Fibroblast of lung (primary cell): ENCODE results near the gene TTC14. TPM values are rescaled to one million over a fixed set of nuclear protein-coding genes. Genes with fewer than 3 reads are reported as not detected.
"Not testable (repeated sequence)": the region's sequence is repeated elsewhere in the genome, so short reads cannot be mapped to it uniquely, and the experiment has no call there.

ENCODE experiments used
- DNase-seq, 2 donors: peaks; one replicate each; pipeline versions ENCODE4 v3.0.0 to v3.0.0-alpha.2; 2010; ENCODE audit warnings: low read depth in 2 of 2
- H2AFZ ChIP-seq: 2 replicates; pipeline ENCODE4 v1.5.1; 2012; ENCODE audit warnings: low read length, control low read depth, inconsistent platforms
- H3K27ac ChIP-seq: 2 replicates; pipeline ENCODE4 v1.5.1; 2011; ENCODE audit warnings: low read length, control low read depth; ENCODE audit not compliant: insufficient read depth
- H3K27me3 ChIP-seq: 2 replicates; pipeline ENCODE4 v1.5.1; 2011; ENCODE audit warnings: mild to moderate bottlenecking, low read length; ENCODE audit not compliant: control insufficient read depth, insufficient read depth
- H3K36me3 ChIP-seq: 2 replicates; pipeline ENCODE4 v1.5.1; 2011; ENCODE audit warnings: low read length; ENCODE audit not compliant: control insufficient read depth, insufficient read depth
- H3K4me1 ChIP-seq: 2 replicates; pipeline ENCODE4 v1.5.1; 2011; ENCODE audit warnings: low read length; ENCODE audit not compliant: control insufficient read depth, insufficient read depth; ENCODE audit errors: extremely low read depth
- H3K4me2 ChIP-seq: 2 replicates; pipeline ENCODE4 v1.5.1; 2011; ENCODE audit warnings: low read length, control low read depth; ENCODE audit not compliant: insufficient read depth; ENCODE audit errors: extremely low read depth
- H3K4me3 ChIP-seq, 4 experiments: fragments of 200-600 bp in 1 of 4; sonication (generic) in 1 of 4; replicated peaks in 1 of 4; 2 replicates each; pipeline ENCODE4 v1.5.1; 2011 to 2016; ENCODE audit warnings: low read length in 4 of 4, low read depth in 3 of 4, mild to moderate bottlenecking in 3 of 4, control low read depth in 2 of 4, inconsistent platforms in 1 of 4, mixed read lengths in 1 of 4; ENCODE audit not compliant: insufficient read depth in 1 of 4; ENCODE audit errors: control extremely low read depth in 1 of 4
- H3K79me2 ChIP-seq: 2 replicates; pipeline ENCODE4 v1.5.1; 2012; ENCODE audit warnings: mild to moderate bottlenecking, low read length, inconsistent platforms; ENCODE audit not compliant: control insufficient read depth, insufficient read depth
- H3K9ac ChIP-seq: 2 replicates; pipeline ENCODE4 v1.5.1; 2011; ENCODE audit warnings: mild to moderate bottlenecking, low read length, control low read depth; ENCODE audit not compliant: insufficient read depth
- H3K9me3 ChIP-seq: 2 replicates; pipeline ENCODE4 v1.5.1; 2012; ENCODE audit warnings: low read depth, low read length; ENCODE audit not compliant: control insufficient read depth, insufficient read depth
- H4K20me1 ChIP-seq: 2 replicates; pipeline ENCODE4 v1.5.1; 2011; ENCODE audit warnings: low read length; ENCODE audit not compliant: control insufficient read depth, insufficient read depth; ENCODE audit errors: extremely low read depth
- EZH2 ChIP-seq: IDR thresholded peaks from 2 replicates; pipeline ENCODE4 v1.5.1; 2012; ENCODE audit warnings: low read length, control low read depth, mild to moderate bottlenecking; ENCODE audit errors: missing control alignments
- polyA plus RNA-seq, 2 donors: library from polyadenylated mRNA; depleted of rRNA in 1 of 2; stranded (reverse) in 1 of 2; unstranded in 1 of 2; fragments of >200 nt; gene quantifications; 2 replicates each; pipeline ENCODE4 v1.2.1, GENCODE V29; 2011 to 2012; ENCODE audit warnings: missing spikeins in 1 of 2
- total RNA-seq: library from RNA; depleted of rRNA; stranded (reverse); fragments of >200 nt; gene quantifications from 2 replicates; pipeline ENCODE4 v1.2.1, GENCODE V29; 2014
- TF ChIP-seq, protein P1 (sequence below), 2 donors: IDR thresholded peaks in 1 of 2; conservative IDR thresholded peaks in 1 of 2; 1 replicate in 1 of 2; 2 replicates in 1 of 2; pipeline ENCODE4 v1.5.1; 2011 to 2012; ENCODE audit warnings: low read length in 2 of 2, control low read depth in 1 of 2, inconsistent platforms in 1 of 2, low read depth in 1 of 2, mild to moderate bottlenecking in 1 of 2

The TTC14 gene
- total and polyA plus RNA-seq, 2 donors (not counting 1 experiment from before 2014, with no cell fraction given): 24.1 to 33.4 TPM

DNA sequence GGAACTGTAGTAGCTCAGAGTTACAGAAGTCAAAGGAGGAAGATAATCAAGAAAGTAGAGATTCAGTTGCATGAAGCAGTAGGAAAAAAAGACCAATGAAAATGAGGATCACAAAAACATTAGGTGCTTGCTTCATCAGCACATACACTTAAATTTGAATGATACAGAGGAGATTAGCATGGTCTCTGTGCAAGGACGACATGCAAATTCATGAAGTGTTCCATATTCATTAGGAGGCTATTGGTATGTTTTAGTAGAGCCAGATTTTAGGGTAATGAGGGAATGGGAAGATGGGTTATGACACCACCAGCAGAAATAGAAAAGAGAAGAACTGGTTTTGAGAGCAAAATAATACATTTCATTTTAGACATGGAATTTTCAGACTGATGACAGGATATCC lies 21.0 kb upstream of the TTC14 start:
- Histone ChIP-seq H3K36me3 (no peaks in the 10 kb centered on the region), H3K4me1 (no peaks in the 10 kb centered on the region), H3K4me3 (no peak overlapping the region), H3K79me2 (no peaks in the 10 kb centered on the region), H3K9me3 (no peaks in the 10 kb centered on the region), H3K27me3 (no peaks in the 10 kb centered on the region), H2AFZ (no peak overlapping the region), H3K27ac (no peak overlapping the region), H4K20me1 (no peaks in the 10 kb centered on the region), H3K9ac (no peak overlapping the region), H3K4me2 (no peak overlapping the region)
- TF ChIP-seq EZH2: no peak
- TF ChIP-seq, protein P1, sequence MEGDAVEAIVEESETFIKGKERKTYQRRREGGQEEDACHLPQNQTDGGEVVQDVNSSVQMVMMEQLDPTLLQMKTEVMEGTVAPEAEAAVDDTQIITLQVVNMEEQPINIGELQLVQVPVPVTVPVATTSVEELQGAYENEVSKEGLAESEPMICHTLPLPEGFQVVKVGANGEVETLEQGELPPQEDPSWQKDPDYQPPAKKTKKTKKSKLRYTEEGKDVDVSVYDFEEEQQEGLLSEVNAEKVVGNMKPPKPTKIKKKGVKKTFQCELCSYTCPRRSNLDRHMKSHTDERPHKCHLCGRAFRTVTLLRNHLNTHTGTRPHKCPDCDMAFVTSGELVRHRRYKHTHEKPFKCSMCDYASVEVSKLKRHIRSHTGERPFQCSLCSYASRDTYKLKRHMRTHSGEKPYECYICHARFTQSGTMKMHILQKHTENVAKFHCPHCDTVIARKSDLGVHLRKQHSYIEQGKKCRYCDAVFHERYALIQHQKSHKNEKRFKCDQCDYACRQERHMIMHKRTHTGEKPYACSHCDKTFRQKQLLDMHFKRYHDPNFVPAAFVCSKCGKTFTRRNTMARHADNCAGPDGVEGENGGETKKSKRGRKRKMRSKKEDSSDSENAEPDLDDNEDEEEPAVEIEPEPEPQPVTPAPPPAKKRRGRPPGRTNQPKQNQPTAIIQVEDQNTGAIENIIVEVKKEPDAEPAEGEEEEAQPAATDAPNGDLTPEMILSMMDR (conservative IDR thresholded peaks at IDR 0.05 in 1 of 2, IDR thresholded peaks at IDR 0.05 in 1 of 2; ENCODE audit: low read depth in 1 of 2, low read length in 2 of 2): no peak
- no peak for DNase-seq

DNA sequence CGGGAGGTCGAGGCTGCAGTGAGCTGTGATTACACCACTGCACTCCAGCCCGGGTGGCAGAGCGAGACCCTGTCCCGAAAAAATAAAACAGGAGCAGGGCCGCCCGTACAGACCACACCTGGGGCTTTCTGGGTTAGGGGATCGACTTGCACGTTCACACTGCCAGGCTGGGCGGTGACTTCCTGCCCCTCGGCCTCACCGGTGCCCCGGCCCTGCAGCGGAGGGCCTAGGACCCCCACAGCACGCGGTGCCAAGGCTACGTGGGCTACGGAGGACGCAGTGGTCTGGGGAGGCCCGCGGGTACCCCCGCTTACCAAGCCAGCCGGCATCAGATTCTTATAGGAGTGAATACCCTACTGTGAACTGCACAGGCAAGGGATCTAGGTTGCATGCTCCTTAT lies 11.6 kb upstream of the TTC14 start:
- no peak overlapping the region for H3K4me2 ChIP-seq
- H4K20me1 ChIP-seq: no peaks in the 10 kb centered on the region

DNA sequence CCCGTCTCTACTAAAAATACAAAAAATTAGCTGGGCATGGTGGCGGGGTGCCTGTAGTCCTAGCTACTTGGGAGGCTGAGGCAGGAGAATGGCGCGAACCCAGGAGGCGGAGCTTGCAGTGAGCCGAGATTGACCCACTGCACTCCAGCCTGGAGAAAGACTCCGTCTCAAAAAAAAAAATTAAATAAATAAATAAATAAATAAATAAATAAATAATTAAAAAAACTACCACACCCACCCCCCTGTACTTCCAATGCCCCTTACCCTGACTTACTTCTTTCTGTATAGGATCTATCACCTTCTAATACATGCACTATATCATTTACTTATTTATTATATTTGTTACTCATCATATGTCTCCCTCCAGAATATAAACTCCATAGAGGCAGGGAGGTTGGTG lies 8.3 kb upstream of the TTC14 start:
- H4K20me1 ChIP-seq, H3K4me2 ChIP-seq, H3K27me3 ChIP-seq, H3K79me2 ChIP-seq, H3K9ac ChIP-seq, H3K36me3 ChIP-seq, H3K4me1 ChIP-seq, H3K27ac ChIP-seq, H3K9me3 ChIP-seq, H3K4me3 ChIP-seq, H2AFZ ChIP-seq, DNase-seq: not testable (repeated sequence)

More for the DNA sequence above, 11.6 kb upstream of the TTC14 start:
- Histone ChIP-seq H3K27ac (no peak overlapping the region), H3K27me3 (no peaks in the 10 kb centered on the region), H2AFZ (no peak overlapping the region), H3K4me1 (no peaks in the 10 kb centered on the region), H3K79me2 (no peaks in the 10 kb centered on the region), H3K36me3 (no peaks in the 10 kb centered on the region), H3K9ac (no peak overlapping the region), H3K4me3 (no peak overlapping the region), H3K9me3 (no peaks in the 10 kb centered on the region)
- no peak for DNase-seq
- TF ChIP-seq EZH2: no peak
- TF ChIP-seq, protein P1 (conservative IDR thresholded peaks at IDR 0.05 in 1 of 2, IDR thresholded peaks at IDR 0.05 in 1 of 2; ENCODE audit: low read depth in 1 of 2, low read length in 2 of 2): no peak
